Activated T-cell treated with anti-CD3 and anti-CD28 coated beads, Interleukin-2, amount 50 U/mL, for 24 hours (primary cell): ENCODE measurements around the gene GSX2.
"Not testable (repeated sequence)": the region's sequence is repeated elsewhere in the genome, so short reads cannot be mapped to it uniquely, and the experiment has no call there.

ENCODE experiments used
- DNase-seq: peaks from one replicate; pipeline ENCODE4 v3.0.0-alpha.2; 2020
- H3K27ac Mint-ChIP-seq: 2 replicates; pipeline ENCODE4 v1.8.0; 2020; ENCODE audit warnings: mild to moderate bottlenecking, mixed read lengths
- H3K27me3 Mint-ChIP-seq: 2 replicates; pipeline ENCODE4 v1.8.0; 2020; ENCODE audit warnings: mixed read lengths
- H3K36me3 Mint-ChIP-seq: 2 replicates; pipeline ENCODE4 v1.8.0; 2020; ENCODE audit warnings: low read depth, mixed read lengths
- H3K4me1 Mint-ChIP-seq: 2 replicates; pipeline ENCODE4 v1.8.0; 2020; ENCODE audit warnings: low read depth, mixed read lengths
- H3K4me3 Mint-ChIP-seq: 2 replicates; pipeline ENCODE4 v1.8.0; 2020; ENCODE audit warnings: mild to moderate bottlenecking, moderate library complexity, mixed read lengths
- H3K9me3 Mint-ChIP-seq: 2 replicates; pipeline ENCODE4 v1.8.0; 2020; ENCODE audit warnings: mixed read lengths

GSX2 gene

DNA sequence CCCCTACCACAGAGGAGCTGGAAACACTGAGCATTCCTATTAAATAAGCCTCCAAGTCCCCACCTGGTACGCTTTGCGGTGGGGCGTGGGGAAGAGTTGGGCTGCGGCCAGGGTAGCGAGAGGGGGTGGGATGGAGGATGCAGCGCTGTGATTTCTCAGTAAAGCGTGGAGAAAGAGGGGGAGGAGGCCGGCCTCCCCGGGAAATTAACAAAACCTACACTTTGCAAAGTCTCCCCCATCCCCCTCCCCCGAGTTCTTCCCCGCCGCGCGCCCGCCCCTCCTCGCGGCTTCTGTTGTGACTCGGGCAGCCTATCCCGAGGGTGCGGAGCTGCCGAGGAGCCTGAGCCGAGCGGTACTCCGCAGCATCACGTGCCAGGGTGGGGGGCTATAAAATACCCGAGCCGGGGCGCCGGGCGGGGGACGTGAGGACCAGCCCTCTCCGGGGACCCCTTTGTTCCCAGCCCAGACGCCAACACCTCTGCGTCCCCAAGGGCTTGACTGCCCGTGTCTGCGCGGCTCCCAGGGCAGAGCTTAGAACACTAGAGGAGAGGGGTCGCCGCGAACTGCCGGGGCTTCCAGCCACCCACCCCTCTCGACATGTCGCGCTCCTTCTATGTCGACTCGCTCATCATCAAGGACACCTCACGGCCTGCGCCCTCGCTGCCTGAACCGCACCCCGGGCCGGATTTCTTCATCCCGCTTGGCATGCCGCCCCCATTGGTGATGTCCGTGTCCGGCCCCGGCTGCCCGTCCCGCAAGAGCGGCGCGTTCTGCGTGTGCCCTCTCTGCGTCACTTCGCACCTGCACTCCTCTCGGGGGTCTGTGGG, at the start of gene GSX2:
TSS of gene GSX2 (plus strand) at position 416 of the 827 bp plus-strand sequence. CDS start at position 598, 182 bp downstream.
- no peak for DNase-seq
- Mint-ChIP-seq H3K4me1 (peaks cover 57% of the 10 kb centered on the region), H3K27ac (no peak within 1 kb of the TSS), H3K4me3 (peak within 1 kb of the TSS; percentile 64), H3K27me3 (peaks cover 97% of the 10 kb centered on the region), H3K36me3 (no peaks in the 10 kb centered on the region), H3K9me3 (no peaks in the 10 kb centered on the region)

DNA sequence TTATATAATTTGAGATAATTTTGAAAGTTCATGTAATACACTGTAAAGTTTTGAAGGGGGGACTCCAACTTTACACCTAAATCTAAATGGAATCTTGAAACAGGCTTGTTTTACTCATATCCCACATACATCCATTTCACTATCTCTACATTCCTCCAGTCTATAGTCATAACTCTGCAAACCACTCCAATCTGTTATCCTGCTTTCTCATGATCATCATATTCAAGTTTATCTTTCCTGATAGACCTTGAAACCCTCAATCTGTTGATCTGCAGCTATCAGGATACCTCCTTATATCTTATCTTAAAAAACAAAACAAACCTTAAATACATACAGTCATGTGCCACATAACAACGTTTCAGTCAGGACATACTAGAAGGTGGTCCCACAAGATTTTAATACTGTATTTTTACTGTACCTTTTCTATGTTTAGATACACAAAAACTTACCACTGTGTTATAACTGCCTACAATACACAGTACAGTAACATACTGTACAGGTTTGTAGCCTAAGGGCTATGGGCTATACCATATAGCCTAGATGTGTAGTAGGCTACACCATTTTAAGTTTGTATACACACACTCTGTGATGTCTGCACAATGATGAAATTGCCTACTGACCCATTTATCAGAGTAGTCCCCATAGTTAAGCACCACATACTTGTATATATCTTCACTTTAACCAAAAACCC, 49.6 kb upstream of the GSX2 start:
- Mint-ChIP-seq H3K4me1 (peaks cover 43% of the 10 kb centered on the region), H3K4me3 (no peak overlapping the region)

DNA sequence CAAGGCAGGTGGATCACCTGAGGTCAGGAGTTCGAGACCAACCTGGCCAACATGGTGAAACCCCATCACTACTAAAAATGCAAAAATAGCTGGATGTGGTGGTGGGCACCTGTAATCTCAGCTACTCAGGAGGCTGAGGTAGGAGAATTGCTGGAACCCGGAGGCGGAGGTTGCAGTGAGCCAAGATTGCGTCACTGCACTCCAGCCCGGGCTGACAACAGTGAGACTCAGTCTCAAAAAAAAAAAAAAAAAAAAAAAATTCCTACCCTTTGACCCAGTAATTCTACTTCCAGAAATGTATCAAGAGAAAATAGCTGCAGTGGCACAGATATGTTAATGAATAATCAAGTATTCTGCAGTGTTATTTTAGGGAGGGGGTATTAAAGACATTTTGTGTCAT, 46.6 kb upstream of the GSX2 start:
- not testable (repeated sequence) for H3K4me3 Mint-ChIP-seq, H3K27me3 Mint-ChIP-seq, DNase-seq, H3K27ac Mint-ChIP-seq, H3K9me3 Mint-ChIP-seq
- peaks cover 68% of the 10 kb centered on the region for H3K4me1 Mint-ChIP-seq
- peaks cover 28% of the 10 kb centered on the region for H3K36me3 Mint-ChIP-seq

More for the DNA sequence above, 49.6 kb upstream of the GSX2 start:
- DNase-seq, result no peak
- H3K27ac Mint-ChIP-seq, result peak overlapping the region; percentile 53
- peaks cover 40% of the 10 kb centered on the region for H3K36me3 Mint-ChIP-seq
- no peaks in the 10 kb centered on the region for H3K27me3 Mint-ChIP-seq
- H3K9me3 Mint-ChIP-seq, result no peaks in the 10 kb centered on the region

DNA sequence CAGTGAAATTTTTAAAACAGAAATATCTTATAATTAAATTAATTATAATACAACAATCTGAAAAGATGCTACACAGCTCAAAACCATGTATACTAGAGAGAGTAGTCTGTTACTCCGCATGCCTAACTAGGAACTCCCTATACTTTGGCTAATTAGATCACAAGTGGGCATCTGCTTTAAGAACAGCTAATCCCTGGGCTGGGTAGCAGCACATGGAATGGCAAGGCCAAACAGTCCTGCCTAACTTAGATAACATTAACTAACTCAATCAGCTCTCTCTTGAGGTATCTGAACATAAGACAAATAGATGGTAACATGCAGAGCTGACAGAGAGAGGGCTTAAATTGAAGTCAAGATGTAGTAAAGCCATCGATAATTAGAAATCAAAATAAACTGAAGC, 45.5 kb upstream of the GSX2 start:
- Mint-ChIP-seq H3K9me3 (no peaks in the 10 kb centered on the region), H3K27ac (no peak overlapping the region), H3K36me3 (peaks cover 18% of the 10 kb centered on the region), H3K4me3 (no peak overlapping the region), H3K27me3 (no peaks in the 10 kb centered on the region), H3K4me1 (peaks cover 71% of the 10 kb centered on the region)
- no peak for DNase-seq

DNA sequence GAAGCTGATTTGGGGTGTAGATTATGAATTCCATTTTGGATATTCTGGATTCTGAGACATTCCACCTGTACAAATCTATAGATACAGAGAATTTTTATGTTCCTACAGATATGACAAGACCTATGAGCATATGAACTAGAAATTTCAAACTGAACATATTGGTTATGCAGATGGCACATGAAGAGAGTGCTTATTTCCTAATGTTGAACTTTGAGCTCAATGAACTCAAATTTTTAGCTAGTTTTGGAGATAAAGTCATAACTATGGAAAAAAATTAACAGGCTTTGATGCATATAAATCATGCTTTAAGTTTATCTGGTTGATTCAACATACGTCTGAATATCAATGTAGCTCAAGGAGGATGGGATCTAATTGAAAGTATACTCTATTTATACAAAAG, 44.5 kb upstream of the GSX2 start:
- H3K9me3 Mint-ChIP-seq, result no peaks in the 10 kb centered on the region
- H3K27ac Mint-ChIP-seq, result no peak overlapping the region
- no peaks in the 10 kb centered on the region for H3K27me3 Mint-ChIP-seq
- H3K4me3 Mint-ChIP-seq, result no peak overlapping the region
- no peak for DNase-seq
- peaks cover 71% of the 10 kb centered on the region for H3K4me1 Mint-ChIP-seq
- peaks cover 24% of the 10 kb centered on the region for H3K36me3 Mint-ChIP-seq

DNA sequence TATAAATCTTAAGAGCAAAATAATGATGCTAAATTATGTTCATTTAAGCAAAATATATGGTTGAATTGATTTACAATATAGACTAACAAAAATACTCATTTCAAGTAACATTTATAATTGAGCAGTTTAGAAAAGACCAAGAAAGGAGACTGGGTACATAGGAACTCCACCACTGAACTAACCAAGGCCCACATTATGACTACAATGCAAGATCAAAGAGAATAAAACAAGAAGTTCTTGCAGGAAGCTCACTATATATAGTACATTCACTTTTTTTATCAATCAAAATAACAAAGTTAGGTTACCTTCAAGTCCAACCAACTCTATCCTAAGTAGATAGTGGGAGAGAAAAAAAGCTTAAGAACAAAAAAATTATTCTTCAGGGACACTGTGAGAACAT, 43.6 kb upstream of the GSX2 start:
- Mint-ChIP-seq H3K9me3 (no peaks in the 10 kb centered on the region), H3K4me3 (peak overlapping the region; percentile 48), H3K4me1 (peaks cover 71% of the 10 kb centered on the region), H3K36me3 (peaks cover 25% of the 10 kb centered on the region), H3K27ac (peak overlapping the region; percentile 9), H3K27me3 (no peaks in the 10 kb centered on the region)
- no peak for DNase-seq

DNA sequence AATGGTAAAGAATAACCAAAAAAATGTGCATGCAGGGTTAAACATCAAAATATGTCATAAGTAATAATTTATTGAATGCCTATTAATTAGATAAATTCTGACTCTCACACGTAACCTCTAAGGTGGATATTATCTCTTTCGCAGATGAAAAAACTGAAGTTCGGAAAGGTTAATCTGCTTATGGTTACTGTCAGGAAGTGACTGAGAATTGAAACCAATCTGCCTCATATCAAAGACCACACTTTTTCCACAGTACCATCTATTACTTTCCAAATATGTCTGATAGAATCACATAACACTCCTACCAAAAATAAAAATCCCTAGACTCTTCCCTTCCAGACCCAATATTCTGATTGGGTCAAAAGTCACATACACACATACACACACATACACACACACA, 41.8 kb upstream of the GSX2 start:
- Mint-ChIP-seq H3K36me3 (peaks cover 34% of the 10 kb centered on the region), H3K27ac (peak overlapping the region; percentile 87), H3K9me3 (no peaks in the 10 kb centered on the region), H3K27me3 (no peaks in the 10 kb centered on the region), H3K4me3 (peak overlapping the region; percentile 68), H3K4me1 (peaks cover 80% of the 10 kb centered on the region)
- no peak for DNase-seq

DNA sequence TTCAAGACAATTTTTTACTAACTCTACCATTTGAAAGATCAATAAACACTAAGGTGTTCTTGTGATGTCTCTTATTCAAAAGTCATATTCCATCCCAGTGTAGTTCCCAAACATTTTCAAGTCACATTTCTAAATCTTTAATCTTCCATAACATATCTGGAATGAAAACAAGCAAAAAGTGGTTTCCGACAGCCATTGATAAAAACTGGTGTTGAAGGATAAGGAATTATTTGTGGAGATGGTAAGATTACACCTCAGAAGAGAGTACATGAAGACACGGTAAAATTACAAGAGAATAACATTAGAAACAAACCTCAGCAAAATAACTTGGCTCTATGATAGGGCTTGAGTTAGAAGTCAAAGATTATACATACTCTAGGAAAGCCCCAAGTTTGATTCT, 39.8 kb upstream of the GSX2 start:
- no peaks in the 10 kb centered on the region for H3K27me3 Mint-ChIP-seq
- no peak for DNase-seq
- H3K4me1 Mint-ChIP-seq, result peaks cover 75% of the 10 kb centered on the region
- H3K36me3 Mint-ChIP-seq, result peaks cover 40% of the 10 kb centered on the region
- H3K4me3 Mint-ChIP-seq, result peak overlapping the region; percentile 69
- no peaks in the 10 kb centered on the region for H3K9me3 Mint-ChIP-seq
- peak overlapping the region; percentile 73 for H3K27ac Mint-ChIP-seq

DNA sequence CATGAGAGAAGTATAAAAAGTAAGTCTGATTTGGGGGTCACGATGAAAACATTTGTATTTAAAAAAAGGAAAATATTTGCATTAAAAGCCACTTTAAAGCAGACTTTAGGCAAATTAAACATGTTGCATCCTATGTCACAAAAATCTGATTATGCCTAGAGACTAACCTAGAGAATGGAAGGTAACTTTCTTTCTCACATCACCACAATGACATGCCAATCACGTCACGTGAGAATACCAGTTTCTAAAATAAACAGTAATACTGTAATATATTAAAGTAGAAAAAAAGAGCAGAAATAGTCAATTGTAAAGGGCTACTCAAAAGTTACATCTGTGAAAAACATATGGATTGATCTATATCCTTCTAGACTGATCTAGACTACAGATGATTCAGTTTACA, 38.9 kb upstream of the GSX2 start:
- Mint-ChIP-seq H3K4me1 (peaks cover 78% of the 10 kb centered on the region), H3K9me3 (no peaks in the 10 kb centered on the region), H3K27ac (peak overlapping the region; percentile 18), H3K36me3 (peaks cover 35% of the 10 kb centered on the region), H3K27me3 (no peaks in the 10 kb centered on the region), H3K4me3 (peak overlapping the region; percentile 69)
- no peak for DNase-seq

DNA sequence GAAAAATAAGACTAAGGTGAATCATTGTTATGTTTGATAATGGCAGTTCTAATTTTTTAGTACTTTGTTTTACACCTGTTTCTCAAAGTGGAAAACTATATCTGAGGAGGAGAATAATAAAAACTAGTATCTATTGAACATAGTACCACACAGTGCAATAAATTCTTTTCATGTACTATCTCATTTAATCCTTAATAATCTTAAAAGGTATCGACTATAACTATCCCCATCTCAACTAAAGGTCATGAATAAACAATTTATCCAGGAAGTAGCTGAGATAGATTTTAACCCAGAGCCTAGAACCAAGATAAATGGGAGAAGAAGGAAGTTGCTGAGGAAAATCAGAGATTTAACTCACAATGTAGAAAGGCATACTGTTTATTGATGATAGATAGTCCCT, 38.1 kb upstream of the GSX2 start:
- H3K36me3 Mint-ChIP-seq, result peaks cover 34% of the 10 kb centered on the region
- peaks cover 73% of the 10 kb centered on the region for H3K4me1 Mint-ChIP-seq
- no peaks in the 10 kb centered on the region for H3K27me3 Mint-ChIP-seq
- H3K27ac Mint-ChIP-seq, result peak overlapping the region; percentile 74
- no peak for DNase-seq
- peak overlapping the region; percentile 69 for H3K4me3 Mint-ChIP-seq
- no peaks in the 10 kb centered on the region for H3K9me3 Mint-ChIP-seq

DNA sequence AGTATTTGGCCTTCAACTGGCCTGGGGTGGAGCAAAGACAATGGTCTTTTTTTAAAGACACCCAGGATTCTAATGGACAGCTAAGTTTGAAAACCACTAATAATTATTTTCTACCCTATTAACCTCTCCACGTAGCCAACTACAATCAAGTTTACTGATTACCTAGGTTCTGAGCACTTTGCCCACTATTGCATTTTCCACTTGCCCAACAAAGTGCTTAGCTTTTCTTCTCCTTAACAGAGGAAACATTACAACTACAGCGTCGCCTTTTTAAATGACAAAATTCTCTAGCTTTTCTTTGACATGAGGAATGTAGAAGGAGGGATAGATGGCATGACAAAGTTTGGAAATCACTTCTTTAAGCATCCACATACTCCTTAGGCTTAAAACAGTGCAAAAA, 37.6 kb upstream of the GSX2 start:
- Mint-ChIP-seq H3K27ac (peak overlapping the region; percentile 97), H3K36me3 (peaks cover 33% of the 10 kb centered on the region), H3K4me3 (peak overlapping the region; percentile 92), H3K9me3 (no peaks in the 10 kb centered on the region), H3K27me3 (no peaks in the 10 kb centered on the region), H3K4me1 (peaks cover 68% of the 10 kb centered on the region)
- DNase-seq, result no peak

DNA sequence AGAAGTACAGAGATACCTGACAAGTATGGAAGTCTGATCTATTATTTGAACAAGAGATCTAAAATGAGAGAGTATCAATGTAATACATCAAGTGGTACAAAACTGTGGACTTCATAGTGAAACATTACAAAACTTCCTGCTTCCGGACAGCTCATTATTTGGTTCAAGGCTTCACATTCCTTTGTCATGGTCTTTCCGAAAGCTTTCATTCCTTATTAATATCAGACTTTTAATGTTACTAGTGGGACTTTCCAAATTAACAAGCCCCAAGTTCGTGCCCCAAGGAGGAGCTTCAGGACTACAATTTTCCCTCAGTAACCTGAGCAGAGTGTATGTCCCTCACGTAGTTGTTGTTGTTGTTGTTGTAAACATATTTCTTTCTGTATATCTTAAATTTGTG, 36.7 kb upstream of the GSX2 start:
- H3K4me3 Mint-ChIP-seq, result peak overlapping the region; percentile 92
- peaks cover 33% of the 10 kb centered on the region for H3K36me3 Mint-ChIP-seq
- H3K9me3 Mint-ChIP-seq, result no peaks in the 10 kb centered on the region
- H3K27me3 Mint-ChIP-seq, result no peaks in the 10 kb centered on the region
- H3K27ac Mint-ChIP-seq, result peak overlapping the region; percentile 97
- no peak for DNase-seq
- H3K4me1 Mint-ChIP-seq, result peaks cover 60% of the 10 kb centered on the region

DNA sequence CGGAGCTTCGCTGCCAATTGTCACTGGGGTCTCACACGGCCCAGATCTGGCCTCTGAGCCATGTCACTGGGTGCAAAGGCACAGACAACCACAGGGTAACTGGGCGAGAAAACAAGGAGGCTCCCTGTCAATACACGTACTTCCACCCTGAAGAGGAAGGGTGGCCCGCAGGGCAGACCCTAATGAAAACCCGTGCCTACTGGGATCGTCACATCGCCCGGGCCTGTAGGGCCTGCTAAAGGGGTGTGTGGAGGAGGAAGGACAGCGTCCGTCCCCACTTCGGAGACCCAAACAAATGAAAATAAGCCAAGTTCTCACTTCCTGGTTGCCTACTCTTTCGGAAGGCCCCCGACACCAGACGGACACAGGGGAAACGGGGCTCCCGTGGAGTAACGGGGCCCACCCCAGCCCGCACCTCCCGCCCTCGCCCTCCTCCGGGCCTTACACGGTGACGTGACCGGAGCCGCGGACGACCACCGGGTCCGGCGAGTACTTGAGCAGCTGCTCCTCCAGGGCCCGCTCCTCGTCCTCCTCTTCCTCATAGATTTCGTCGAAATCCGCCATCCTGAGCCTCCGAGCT, 36.1 kb upstream of the GSX2 start:
- Mint-ChIP-seq H3K4me3 (peak overlapping the region; percentile 92), H3K9me3 (no peaks in the 10 kb centered on the region), H3K27me3 (no peaks in the 10 kb centered on the region), H3K36me3 (peaks cover 33% of the 10 kb centered on the region), H3K27ac (peak overlapping the region; percentile 97), H3K4me1 (peaks cover 57% of the 10 kb centered on the region)
- no peak for DNase-seq

DNA sequence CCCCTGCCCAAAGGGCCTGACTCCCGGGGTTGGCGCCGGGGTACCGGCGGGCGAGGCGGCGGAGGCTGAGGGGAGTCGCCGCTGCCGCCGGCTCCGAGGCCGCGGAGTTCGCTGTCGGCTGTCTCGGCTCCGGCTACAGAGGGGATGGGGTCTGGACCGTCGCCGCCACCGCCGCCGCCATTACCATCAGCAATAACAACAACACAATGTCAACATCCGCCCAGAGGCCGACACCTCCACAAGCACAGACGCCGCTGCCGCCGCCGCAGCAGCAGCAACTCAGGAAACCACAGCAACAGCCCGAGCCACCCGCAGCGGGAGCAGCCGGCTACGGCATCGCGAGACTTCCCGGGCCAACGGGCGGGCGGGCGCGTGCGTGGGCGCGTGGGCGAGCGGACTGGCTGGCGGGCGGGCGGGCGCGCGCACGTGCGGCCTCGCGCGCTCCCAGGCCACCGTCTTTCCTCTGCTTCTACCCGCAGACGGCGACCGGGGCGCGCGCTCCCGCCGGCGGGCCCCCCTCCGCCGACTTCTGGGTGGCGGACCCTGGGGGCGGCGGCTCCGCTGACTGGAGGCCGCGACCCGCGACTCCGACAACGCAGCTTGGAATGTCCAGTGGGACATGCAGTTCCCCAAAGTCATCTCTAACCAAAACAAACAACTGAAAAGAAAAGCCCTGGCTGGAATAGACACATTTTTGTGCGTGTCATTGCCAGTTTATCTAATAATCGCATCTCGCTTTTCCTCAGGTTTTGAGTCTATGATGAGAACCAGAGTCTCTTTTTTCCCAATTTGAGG, 35.4 kb upstream of the GSX2 start, which contains the start of gene CHIC2:
TSS of gene CHIC2 (minus strand) at position 289 of the 795 bp plus-strand sequence. CDS start 305 bp downstream, outside the sequence.
- peak within 1 kb of the TSS; percentile 92 for H3K4me3 Mint-ChIP-seq
- no peaks in the 10 kb centered on the region for H3K27me3 Mint-ChIP-seq
- H3K4me1 Mint-ChIP-seq, result peaks cover 51% of the 10 kb centered on the region
- H3K9me3 Mint-ChIP-seq, result no peaks in the 10 kb centered on the region
- H3K36me3 Mint-ChIP-seq, result peaks cover 33% of the 10 kb centered on the region
- peak; percentile 97 for DNase-seq
- H3K27ac Mint-ChIP-seq, result peak within 1 kb of the TSS; percentile 97
